ENCODE results near the gene GTPBP2.

Gene GTPBP2

DNA sequence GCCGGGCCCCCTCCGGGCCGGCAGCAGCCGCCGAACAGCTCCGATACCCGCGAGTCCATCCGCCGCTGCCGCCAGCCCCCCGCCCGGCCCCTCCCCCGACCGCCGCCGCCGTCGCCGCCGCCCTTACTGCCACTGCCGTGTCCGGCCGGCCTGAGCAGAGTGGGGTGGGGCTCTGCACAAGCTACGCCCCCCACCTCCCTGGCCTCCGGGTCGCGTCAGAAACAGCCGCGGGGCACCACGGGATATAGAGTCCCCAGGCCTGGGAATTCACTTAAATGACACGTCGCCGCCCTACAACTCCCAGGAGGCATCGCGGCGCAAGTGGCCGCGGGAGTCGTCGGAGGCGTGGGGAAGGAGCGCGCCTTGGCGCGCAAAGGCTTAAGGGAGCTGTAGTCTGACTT lies at the start of gene GTPBP2:
Gene GTPBP2, minus strand, starts transcription at position 161 of the 401 bp plus-strand sequence. Its CDS starts 102 bp downstream, at position 59.
- TF ChIP-seq ZNF274 (IDR thresholded peaks at IDR 0.05; ENCODE audit: low read depth, low read length), result no peak
- H3K4me3 ChIP-seq (ENCODE audit: low read length), result peak within 1 kb of the TSS; percentile 65

- TF ChIP-seq ZNF274 (IDR thresholded peaks at IDR 0.05; ENCODE audit: low read depth, low read length), result no peak
- H3K4me3 ChIP-seq (ENCODE audit: low read length), result no peak overlapping the region
Observed at GRCh38 chr6:43678341-43678740, 49.3 kb upstream of the GTPBP2 start.

DNA sequence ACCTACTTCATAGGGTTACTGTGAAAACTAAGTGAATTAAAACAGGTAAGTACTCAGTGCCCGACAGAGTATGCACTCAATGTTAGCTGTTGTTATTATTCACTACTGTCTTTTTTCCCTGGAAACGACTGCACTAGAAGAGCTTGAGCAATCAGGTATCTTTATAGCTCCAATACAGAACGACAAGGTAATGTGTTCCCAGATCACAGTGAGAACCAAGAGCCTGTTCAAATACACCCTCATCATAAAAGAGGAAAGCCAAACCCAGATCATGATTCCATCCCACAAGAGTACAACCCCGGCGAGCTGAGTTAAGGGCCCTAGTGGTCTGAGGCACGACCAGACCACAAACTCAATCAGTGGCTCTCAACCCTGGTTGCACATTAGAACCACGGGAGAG lies 48.7 kb upstream of the GTPBP2 start:
- TF ChIP-seq ZNF274 (IDR thresholded peaks at IDR 0.05; ENCODE audit: low read depth, low read length), result no peak

DNA sequence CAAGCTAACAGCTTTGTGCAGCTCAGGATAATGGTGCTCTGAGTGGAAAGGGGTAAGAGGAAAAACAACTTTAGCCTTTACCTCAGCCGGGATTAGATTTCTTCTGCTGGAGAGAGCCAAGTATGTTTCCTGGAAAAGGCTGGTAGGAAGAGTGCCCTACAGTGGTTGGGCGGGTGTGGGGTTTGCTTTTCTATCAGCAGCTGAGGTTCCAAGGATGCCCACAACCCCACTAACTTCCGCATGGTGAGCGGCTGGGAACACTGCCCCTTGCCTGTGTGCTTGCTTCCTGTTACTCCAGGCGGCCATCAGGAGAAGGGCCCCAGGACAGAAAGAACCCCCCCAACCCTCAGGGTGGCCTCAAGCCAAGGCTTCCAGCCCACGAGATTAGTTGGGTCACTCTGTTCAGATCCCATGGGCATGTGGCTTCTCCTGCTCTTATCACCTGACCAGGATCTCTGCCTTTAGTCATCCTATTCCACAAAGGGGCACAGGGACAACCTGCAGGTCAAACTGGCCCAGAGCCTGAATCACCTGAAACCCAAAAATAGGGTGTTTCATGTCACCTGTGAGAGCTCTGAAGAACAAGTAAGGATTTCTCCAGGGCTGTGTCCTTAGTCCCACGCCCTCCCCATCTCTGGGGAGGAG lies 48.0 kb upstream of the GTPBP2 start:
- no peak overlapping the region for H3K4me3 ChIP-seq (ENCODE audit: low read length)

More for the DNA sequence above, 48.7 kb upstream of the GTPBP2 start:
- no peak overlapping the region for H3K4me3 ChIP-seq (ENCODE audit: low read length)

GRCh38 chr6:43674921-43675320 lies 45.9 kb upstream of the GTPBP2 start:
- no peak for TF ChIP-seq ZNF274 (IDR thresholded peaks at IDR 0.05; ENCODE audit: low read depth, low read length)
- H3K4me3 ChIP-seq (ENCODE audit: low read length), result no peak overlapping the region

More for the DNA sequence above, 48.0 kb upstream of the GTPBP2 start:
- TF ChIP-seq ZNF274 (IDR thresholded peaks at IDR 0.05; ENCODE audit: low read depth, low read length), result no peak

DNA sequence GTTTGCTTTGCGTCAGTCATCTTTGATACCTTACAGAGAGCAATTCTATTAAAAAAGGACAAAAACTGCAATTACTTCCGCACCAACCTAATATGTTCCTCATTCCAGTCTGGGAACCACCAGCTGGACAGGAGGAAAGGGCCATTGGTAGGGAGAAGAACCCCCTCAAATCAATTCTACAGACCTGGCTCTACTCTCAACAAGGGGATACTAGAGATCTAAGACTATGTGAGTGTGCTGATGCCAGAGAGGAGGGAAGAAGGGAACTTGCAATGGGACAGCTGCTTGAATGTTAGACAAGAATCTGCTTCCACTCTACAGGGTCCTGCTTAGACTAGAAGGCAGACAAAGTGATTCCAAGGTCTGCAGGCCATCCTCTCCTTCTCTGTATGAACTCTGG lies 45.2 kb upstream of the GTPBP2 start:
- H3K4me3 ChIP-seq (ENCODE audit: low read length), result no peak overlapping the region
- TF ChIP-seq ZNF274 (IDR thresholded peaks at IDR 0.05; ENCODE audit: low read depth, low read length), result no peak

DNA sequence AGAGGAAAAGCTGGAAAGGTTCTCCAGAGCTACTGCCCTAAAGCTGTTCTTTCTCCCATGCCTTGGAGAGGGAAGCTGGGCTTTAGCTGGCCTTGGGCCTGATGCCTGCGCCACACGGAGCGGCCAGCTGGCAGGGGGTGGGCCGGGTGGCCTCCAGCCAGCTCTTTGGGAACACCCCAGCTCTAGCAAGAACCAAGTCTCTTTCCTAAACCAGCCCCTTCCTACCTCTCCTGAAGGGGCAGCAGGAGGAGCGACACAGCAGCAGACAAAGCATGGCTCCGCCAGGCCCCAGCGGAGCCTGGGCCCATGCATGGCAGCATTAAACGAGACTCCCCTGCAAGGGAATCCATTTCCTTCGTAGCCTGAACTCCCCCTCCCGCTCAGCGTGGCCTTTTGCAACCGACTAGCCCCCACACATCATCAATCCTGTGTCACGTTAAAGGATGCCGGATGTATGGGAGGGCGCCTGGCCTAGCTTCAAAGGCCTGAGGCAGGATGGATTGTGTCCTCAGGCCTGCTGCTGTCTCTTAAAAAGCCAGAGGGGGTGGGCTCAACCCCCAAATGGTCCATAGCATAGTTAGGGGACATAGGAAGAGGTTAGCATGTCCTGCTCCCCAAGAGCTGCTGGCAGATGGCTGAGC lies 44.5 kb upstream of the GTPBP2 start:
- H3K4me3 ChIP-seq (ENCODE audit: low read length), result no peak overlapping the region
- TF ChIP-seq ZNF274 (IDR thresholded peaks at IDR 0.05; ENCODE audit: low read depth, low read length), result no peak

DNA sequence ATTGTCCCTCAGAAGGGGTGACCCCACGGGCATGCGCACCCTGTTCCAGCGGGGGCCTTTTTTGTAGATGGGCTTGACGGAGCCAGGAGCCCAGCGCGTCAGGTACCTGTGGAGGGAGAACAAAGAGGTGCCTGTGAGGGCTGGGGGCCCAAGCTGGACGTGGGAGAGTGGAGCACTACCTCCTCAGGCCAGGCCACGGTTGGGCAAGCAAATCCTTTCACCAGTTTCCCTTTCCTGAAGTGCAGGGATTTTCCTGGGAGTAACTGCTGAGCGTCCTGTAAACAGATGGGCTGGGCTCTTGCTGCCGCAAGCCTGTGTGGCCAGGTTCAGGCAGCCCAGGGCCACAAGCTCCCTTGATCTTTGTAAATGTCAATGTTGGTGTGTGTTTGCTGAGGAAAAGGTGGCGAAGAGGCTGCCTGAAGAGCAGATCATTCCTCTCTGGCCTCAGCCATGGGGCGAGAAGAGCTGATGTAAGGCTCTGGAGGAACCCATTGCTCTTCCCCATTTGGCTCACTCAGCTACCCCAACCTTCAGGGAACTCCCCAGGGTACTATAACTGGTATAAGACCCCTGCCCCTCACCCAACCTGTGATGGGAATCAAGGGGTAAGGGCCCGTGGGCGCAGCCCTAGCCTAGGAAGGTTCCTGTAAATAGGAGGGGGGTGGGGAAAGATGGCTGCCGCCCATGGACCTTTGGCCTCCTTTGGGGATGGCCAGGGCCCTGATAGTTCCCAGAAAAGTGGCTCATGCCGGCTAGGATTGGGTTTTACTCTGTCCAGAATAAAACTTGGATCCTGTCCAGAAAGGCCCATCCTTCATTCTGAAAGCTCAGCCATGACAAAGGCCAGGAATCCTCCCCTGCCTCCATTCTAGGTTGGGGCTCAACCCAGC lies 43.0 kb upstream of the GTPBP2 start:
- no peak overlapping the region for H3K4me3 ChIP-seq (ENCODE audit: low read length)
- no peak for TF ChIP-seq ZNF274 (IDR thresholded peaks at IDR 0.05; ENCODE audit: low read depth, low read length)

- TF ChIP-seq ZNF274 (IDR thresholded peaks at IDR 0.05; ENCODE audit: low read depth, low read length), result no peak
Observed at GRCh38 chr6:43671011-43671800, 42.1 kb upstream of the GTPBP2 start.

DNA sequence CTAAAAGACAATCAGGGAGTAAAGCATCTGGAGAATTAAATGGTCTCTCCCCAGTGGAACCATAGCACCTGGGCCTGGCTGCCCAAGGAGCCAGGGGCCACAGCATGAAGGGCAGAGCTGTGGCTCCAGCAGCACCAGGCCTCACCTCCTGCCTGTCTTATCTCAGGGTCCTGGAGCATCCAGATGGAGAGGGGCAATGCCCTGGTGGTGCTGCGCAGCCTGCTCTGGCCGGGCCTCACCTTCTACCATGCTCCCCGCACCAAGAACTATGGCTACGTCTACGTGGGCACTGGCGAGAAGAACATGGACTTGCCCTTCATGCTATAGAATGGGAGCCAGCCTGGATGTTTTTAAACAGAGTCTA lies 41.5 kb upstream of the GTPBP2 start:
- no peak overlapping the region for H3K4me3 ChIP-seq (ENCODE audit: low read length)
- no peak for TF ChIP-seq ZNF274 (IDR thresholded peaks at IDR 0.05; ENCODE audit: low read depth, low read length)

More at GRCh38 chr6:43671011-43671800, 42.1 kb upstream of the GTPBP2 start:
- no peak overlapping the region for H3K4me3 ChIP-seq (ENCODE audit: low read length)

DNA sequence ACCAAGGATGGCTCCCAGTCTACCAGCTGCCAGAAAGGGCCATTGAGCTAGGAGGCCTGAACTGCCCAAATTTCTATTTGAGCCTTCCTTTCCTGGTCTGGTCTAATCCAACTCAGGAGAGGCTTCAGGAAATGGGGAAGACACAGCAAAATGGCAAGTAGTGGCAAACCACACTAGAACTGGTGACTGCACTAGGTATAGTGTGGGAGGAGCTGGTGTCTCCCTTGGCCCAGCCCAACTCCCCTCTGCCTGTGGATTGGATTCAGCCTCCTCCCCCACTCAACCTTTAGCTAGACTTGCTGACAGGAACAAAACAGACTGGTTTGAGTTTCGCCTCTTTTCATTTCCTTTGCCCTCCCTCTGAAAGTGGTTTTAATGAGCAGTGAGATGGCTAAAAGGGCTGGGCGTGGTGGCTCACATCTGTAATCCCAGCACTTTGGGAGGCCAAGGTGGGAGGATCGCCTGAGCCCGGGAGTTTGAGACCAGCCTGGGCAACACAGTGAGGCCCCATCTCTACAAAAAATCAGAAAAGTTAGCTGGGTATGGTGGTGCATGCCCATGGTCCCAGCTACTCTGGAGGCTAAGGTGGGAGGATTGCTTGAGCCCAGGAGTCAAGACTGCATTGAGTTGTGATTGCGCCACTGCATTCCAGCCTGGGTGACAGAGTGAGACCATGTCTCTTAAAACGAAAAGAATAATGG lies 41.0 kb upstream of the GTPBP2 start:
- TF ChIP-seq ZNF274 (IDR thresholded peaks at IDR 0.05; ENCODE audit: low read depth, low read length), result no peak
- H3K4me3 ChIP-seq (ENCODE audit: low read length), result no peak overlapping the region

- no peak for TF ChIP-seq ZNF274 (IDR thresholded peaks at IDR 0.05; ENCODE audit: low read depth, low read length)
- H3K4me3 ChIP-seq (ENCODE audit: low read length), result no peak overlapping the region
Observed at GRCh38 chr6:43669050-43669921, 40.2 kb upstream of the GTPBP2 start.

Data from GM08714 (cell line).